Activated CD4-positive, alpha-beta T cell treated with anti-CD3 and anti-CD28 coated beads, Interleukin-2, amount 50 U/mL, for 1 hour (primary cell): Measurements from ENCODE around the gene ATP5PB.

ENCODE experiments used
- DNase-seq: peaks from one replicate; pipeline ENCODE4 v3.0.0-alpha.2; 2020

ATP5PB gene

GRCh38 chr1:111476214-111476613 lies 26.9 kb downstream of the ATP5PB start:
- no peak for DNase-seq

- DNase-seq: peak; percentile 24
Observed at GRCh38 chr1:111476761-111477309, 27.6 kb downstream of the ATP5PB start.

GRCh38 chr1:111480674-111481073 lies 31.4 kb downstream of the ATP5PB start:
- DNase-seq: no peak

GRCh38 chr1:111481387-111482221 lies 32.3 kb downstream of the ATP5PB start:
- DNase-seq: peak; percentile 48

GRCh38 chr1:111483166-111483565 lies 33.9 kb downstream of the ATP5PB start:
- no peak for DNase-seq

- DNase-seq: no peak
Observed at GRCh38 chr1:111483876-111484275, 34.6 kb downstream of the ATP5PB start.

DNA sequence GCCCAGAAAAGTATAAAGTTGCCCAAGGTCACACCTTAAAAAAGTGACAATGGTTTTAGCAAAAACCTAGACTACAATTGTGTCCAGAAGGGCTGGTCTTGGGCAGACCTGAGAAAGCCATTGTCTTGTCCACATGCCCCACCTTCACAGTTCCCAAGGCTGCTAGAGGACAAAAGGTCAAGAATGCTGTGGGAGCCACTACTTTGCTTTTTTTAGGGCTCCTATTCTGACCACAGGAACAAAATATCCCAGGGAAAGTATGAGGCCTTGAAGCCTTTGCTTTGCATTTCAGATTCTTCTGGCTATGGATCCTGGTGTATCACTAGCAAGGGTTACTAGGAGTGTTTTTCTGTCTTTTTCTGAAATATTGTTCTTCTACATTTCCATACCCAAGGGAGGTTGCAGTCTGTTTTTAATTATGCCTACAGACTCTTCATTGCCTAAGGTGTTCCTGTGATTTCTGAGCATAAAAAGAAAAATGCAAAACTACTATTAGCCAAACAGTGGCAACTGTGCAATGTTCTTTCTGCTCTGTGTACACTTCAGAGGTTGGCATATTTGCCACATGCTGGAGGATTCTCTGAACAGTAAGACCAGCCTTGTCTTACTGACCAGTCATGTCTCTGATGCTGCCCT lies 35.2 kb downstream of the ATP5PB start:
- no peak for DNase-seq

- DNase-seq: no peak
Observed at GRCh38 chr1:111486431-111486830, 37.2 kb downstream of the ATP5PB start.

DNA sequence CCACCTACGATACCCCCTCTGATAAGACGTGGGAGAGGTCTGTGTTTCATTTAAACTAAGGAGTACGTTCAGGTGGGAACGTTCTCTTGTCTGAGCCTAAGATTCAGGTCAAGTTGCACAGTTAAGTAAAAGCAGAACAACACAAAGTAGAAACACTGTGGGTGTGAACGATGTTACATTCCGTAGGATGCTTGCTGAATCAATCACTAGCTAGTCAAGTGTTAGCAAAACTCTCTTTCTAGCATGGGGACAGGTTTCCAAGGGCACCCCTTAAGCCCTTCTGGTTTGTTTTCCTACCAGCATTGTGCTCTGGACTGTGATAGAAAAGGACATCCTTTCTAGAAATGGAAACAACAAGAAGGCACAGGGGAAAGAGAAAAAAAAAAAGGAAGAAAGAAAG lies 37.9 kb downstream of the ATP5PB start:
- DNase-seq: no peak

- no peak for DNase-seq
Observed at GRCh38 chr1:111488669-111489068, 39.4 kb downstream of the ATP5PB start.

- DNase-seq: no peak
Observed at GRCh38 chr1:111489604-111490003, 40.3 kb downstream of the ATP5PB start.

DNA sequence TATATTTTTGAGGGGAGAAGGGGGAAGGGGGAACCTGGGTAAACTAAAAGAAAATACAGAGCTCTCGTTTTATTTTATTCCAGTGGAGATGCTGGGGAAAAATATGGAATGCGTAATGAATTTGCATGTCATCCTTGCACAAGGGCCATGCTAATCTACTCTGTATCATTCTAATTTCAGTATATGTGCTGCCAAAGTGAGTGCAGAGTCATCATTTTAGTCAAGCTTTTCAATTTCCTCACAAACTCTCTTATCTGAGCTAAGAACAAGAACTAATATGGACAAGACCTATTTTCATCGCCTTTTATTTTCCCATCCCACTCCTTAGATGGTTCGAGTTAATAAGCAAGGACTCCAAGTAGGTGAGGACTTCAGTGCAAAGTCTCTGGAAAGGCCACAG lies 41.0 kb downstream of the ATP5PB start:
- no peak for DNase-seq

DNA sequence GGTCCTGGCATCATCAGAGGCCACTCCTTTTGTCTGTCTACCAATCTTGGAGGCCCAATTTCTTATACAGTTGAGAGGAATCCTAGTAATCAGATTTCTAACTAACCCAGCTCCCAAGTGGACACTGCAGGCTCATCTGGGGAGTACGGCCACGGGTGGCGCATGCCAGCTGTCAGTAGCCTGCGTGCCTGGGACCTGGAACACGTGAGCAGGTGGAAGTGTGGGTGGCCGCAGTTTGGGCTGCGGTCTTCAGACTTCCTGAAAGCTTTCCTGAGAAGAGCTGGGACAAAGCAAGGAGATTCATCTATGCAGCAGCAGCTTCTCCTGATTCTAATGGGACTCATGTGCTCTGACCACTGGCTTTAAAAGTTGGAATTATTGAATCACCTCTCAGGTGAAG lies 41.8 kb downstream of the ATP5PB start:
- DNase-seq: no peak

GRCh38 chr1:111496398-111496797 lies 47.1 kb downstream of the ATP5PB start:
- no peak for DNase-seq

DNA sequence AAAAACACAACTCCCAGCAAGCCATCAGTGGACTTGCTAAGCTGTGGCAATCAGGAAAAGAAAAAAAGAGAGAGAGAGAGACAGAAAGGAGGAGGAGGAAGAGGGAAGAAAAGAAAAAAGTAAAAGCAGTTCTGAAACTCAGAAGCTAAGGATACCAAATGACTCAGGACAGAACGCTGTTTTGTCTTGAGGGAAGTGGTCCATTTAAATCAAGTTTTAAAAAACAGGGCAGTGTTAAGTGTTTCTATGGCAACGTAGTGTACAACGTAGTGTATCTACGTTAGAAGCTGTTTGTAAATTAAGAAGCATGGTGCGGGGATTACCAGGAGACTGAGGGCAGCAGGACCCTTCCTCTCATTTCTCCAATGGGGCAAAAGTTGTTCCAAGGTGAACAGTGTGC lies 48.3 kb downstream of the ATP5PB start:
- DNase-seq: no peak

DNA sequence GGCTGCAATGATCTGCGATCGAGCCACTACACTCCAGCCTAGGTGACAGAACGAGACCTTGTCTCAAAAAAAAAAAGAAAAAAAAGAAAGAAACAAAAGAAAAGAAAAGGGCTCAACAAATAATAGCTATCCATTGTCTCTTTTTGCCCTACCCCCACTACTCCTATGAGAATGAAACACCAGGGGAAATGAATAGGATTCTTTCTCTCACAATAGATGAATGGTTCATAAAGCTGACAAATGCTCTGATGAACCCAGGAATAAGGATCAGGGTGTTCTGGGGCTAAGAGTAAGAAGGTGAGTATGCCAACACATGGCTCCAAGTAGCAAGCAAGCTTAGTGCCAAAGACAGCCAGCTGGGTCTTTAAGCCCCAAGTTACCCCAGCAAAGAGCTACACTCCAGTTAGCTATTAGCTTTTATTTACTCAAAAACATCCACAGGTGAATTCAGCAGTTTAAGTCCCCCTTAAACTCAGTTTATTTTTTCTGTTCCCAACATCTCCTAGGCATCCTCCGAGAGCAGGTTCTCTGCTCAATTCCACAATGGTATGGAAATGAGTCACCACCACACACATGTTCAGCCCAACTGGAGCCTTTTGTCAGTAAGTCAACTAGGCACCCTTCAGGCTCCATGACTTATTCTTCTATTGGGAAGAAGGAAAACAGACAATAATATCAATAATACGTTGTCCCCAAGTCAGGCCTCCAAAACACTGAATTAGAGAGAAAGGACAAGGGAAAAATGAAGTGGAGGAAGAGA lies 49.9 kb downstream of the ATP5PB start:
- no peak for DNase-seq

DNA sequence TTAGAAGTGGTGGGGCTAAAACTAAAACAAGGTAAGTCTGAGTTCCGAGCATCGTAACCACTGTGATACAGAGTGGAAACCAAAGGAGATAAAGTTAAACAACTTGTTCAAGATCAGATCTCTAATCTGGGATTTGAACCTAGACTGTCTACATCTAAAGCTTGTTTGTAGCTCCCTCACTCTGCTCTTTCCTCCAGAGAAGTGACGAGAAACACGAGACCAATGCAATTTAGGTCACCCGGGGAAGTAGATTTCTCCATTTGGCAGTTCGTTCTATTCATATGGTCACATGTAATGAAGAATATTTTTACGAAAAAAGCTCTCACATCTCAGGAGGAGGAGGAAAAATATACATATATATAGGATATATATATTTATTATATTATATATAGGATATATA lies 52.4 kb downstream of the ATP5PB start:
- DNase-seq: no peak

GRCh38 chr1:111503585-111504060 lies 54.4 kb downstream of the ATP5PB start, which contains the start of the genes ADORA3 and TMIGD3:
TSS of gene ADORA3 (minus strand) at chr1:111503633. CDS start at chr1:111503354, 279 bp downstream.
TSS of gene TMIGD3 (minus strand) at chr1:111503633. CDS start at chr1:111503354, 279 bp downstream.
- DNase-seq: no peak

DNA sequence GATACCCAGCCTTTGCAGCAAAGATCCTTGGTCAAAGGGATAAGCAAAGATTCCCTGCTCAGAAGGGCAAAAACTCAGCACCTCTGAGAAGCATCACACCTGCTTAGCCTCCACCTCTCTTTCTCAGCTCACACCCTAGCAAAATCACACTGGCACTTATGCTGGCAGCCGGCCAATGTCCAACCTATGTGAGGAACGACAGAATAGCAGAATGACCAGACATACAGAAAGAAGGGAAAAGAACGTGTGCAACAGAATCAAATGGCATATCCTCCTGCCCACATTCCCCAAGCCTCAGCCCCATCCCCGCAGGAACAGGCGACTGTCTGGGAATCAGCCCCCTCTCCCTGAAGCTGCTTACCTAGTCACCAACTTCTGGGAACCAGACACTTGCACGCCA lies 54.8 kb downstream of the ATP5PB start:
- DNase-seq: no peak

DNA sequence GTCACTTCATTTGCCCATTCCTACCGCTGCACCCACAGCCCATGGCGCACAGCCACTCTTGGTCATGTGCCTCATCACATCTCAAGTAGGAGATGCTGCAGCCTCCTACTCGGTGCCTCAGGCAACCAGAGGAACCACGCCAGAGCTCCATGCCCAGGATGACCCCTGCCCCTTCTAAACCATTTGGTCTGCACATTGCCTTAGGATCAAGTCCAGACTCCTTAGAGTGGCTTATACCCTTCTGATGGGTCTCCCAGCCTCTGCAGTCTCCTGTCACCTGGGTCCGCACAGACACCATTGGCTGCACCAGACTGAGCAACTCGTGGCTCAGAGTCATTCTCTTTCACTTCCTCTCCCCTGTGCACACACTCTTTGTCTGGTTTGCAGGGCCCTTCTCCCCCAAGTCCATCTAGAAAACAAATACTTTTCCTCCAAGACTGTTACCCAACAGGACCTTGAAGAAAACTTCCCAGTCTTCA lies 56.4 kb downstream of the ATP5PB start:
- DNase-seq: no peak

GRCh38 chr1:111506561-111506960 lies 57.3 kb downstream of the ATP5PB start:
- no peak for DNase-seq

DNA sequence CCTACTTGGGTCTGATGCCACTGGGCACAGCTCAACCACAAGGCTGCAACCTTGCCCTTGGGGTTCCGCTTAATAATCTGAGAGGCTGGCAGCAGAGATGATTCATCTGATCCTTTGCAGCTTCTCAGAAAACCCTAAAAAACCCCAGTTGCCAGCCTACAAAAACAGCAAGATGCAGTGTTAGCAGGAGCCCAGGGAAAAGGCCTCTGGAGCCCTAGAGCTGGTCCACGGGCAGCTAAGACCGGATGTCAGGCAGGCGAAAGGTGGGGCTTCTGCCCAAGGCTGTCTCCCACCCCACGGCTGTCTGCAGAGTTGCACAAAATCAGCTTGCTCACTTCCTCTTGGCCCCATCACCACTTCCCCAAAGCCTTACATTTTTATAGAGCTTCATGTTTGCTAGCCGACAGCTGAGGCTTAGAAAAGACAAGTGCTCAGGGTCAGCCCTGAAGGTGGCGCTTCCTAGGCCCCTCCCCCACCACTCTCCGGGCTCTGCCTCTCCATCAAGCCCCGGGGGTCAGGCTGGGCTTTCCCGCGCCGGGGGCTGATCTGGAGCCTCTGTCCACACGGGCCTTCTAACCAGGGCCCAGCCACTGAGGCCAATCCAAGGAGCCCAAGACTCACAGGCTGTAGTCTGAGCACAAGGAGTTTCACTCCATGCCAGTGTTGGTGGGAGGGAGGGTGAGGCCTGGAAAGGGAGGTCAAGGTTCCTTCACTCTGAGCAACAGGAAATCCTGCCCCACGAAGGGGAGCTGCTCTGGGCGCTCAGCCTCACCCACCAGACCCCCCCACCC lies 58.3 kb downstream of the ATP5PB start:
- peak; percentile 45 for DNase-seq
